Measurements from ENCODE around the gene FALEC.
"Not testable (repeated sequence)": the region's sequence is repeated elsewhere in the genome, so short reads cannot be mapped to it uniquely, and the experiment has no call there.

Gene FALEC

GRCh38 chr1:150576794-150577556, 61.4 kb downstream of the FALEC start:
- no peak for DNase-seq

DNA sequence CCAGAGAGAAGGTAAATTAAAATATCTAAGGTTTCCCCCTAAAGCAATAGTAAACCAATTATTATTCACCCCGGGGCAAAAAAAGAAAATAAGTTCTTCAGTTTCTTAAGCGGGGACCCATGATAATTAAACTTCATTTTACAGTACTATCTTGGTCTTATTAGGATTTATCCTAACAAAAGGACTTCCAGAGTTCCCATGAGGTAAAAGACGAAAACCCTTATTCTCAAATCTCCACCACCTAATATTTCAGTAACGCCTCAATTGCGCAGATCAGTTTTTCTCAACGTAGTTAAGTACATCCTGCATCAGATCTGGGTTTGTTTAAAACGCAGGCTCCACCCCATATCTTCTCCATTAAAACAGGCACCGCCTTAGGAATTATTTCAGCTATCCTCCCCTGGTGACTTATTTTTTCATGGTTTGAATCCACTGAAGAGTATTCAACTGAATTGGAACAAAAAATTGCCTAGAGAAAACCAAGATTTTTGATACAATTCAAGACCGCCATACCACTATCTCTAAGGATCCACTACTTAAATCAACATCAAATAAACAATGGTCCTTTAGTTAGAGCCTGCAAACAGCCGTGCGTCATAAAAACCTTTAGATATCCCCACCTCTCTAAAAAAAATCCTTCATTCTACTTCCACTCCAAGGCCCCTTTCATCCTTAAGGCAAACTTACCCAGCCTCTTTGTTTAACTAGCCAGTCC, 62.2 kb downstream of the FALEC start:
- no peak for DNase-seq

GRCh38 chr1:150578272-150579109, 62.9 kb downstream of the FALEC start:
- peak; percentile 85 for DNase-seq

- DNase-seq: peak; percentile 92
Observed at GRCh38 chr1:150579110-150579944, 63.8 kb downstream of the FALEC start, which contains the start of gene MCL1. MCL1 (minus strand) TSS chr1:150579610; CDS start chr1:150579530, 80 bp downstream.

DNA sequence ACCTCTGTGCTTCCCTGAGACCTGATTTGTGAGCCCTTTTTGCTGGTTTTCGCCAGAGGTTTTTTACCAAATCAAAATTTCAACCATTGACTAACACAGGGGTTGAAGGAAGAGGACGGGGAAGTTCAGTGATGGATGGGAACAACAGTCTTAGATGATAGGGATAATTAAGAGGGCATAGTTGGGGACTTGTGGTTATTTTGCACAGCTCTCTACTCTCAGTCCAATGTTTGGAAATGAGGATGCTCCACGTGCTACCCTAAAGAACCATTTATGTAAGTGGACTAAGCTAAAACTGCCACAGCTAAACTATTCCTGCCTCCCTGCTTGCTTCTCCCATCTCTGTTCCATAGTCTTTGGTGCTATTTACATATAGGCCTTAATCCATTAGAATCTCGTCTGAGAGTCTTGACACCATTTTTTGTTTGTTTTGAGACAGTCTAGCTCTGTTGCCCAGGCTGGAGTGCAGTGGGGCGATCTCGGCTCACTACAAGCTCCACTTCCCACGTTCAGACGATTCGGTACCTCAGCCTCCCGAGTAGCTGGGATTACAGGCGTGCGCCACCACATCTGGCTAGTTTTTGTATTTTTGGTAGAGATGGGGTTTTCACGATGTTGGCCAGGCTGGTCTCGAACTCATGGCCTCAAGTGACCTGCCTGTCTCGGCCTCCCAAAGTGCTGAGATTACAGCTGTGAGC, 64.5 kb downstream of the FALEC start:
- DNase-seq: no peak

GRCh38 chr1:150580966-150581365, 65.4 kb downstream of the FALEC start:
- DNase-seq: not testable (repeated sequence)

- DNase-seq: not testable (repeated sequence)
Observed at GRCh38 chr1:150581437-150581836, 65.9 kb downstream of the FALEC start.

DNA sequence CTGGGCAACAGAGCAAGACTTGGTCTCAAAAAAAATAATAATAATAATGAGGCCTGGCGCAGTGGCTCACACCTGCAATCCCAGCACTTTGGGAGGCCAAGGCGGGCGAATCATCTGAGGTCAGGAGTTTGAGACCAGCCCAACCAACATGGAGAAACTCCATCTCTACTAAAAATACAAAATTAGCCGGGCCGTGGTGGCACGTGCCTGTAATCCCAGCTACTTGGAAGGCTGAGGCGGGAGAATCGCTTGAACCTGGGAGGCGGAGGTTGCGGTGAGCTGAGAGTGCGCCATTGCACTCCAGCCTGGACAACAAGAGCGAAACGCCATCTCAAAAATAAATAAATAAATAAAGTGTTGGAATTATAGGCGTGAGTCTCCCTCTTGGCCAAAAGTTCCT, 66.4 kb downstream of the FALEC start:
- DNase-seq: not testable (repeated sequence)

- no peak for DNase-seq
Observed at GRCh38 chr1:150582371-150582770, 66.8 kb downstream of the FALEC start.

Data from activated CD8-positive, alpha-beta memory T cell treated with anti-CD3 and anti-CD28 coated beads for 24 hours (primary cell).